ENCODE data around the gene ARID1A. TPM values are rescaled to one million over a fixed set of nuclear protein-coding genes. Genes with fewer than 3 reads are reported as not detected.

The ARID1A gene
- total RNA-seq, 4 donors from 2014 or later: 25.8 to 48.4 (median 40.6) TPM

DNA sequence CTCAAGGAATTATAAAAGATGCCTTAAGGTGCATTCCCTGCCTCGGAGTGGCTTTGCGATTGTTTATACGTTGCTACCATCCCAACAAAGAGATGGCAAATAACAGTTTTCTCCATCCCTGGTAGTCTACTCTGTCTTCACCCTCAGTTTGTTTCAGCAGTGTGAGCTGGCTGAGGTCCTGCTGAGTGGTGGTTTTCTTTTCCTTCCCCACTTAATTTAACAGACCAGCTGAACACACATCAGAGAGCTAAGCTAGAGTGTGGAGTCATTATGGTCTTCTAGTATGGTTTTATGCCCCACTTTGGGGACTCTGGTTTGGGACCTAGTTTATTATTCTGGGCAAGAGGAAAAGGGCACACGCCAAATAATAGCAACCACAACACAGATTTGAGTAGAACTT is 94.1 kb downstream of the ARID1A start:
- no peak for DNase-seq (ENCODE audit: low spot score)
- ATAC-seq (ENCODE audit: low FRiP score): no peak
- TF ChIP-seq, protein P1, sequence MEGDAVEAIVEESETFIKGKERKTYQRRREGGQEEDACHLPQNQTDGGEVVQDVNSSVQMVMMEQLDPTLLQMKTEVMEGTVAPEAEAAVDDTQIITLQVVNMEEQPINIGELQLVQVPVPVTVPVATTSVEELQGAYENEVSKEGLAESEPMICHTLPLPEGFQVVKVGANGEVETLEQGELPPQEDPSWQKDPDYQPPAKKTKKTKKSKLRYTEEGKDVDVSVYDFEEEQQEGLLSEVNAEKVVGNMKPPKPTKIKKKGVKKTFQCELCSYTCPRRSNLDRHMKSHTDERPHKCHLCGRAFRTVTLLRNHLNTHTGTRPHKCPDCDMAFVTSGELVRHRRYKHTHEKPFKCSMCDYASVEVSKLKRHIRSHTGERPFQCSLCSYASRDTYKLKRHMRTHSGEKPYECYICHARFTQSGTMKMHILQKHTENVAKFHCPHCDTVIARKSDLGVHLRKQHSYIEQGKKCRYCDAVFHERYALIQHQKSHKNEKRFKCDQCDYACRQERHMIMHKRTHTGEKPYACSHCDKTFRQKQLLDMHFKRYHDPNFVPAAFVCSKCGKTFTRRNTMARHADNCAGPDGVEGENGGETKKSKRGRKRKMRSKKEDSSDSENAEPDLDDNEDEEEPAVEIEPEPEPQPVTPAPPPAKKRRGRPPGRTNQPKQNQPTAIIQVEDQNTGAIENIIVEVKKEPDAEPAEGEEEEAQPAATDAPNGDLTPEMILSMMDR (IDR thresholded peaks at IDR 0.05): no peak

DNA sequence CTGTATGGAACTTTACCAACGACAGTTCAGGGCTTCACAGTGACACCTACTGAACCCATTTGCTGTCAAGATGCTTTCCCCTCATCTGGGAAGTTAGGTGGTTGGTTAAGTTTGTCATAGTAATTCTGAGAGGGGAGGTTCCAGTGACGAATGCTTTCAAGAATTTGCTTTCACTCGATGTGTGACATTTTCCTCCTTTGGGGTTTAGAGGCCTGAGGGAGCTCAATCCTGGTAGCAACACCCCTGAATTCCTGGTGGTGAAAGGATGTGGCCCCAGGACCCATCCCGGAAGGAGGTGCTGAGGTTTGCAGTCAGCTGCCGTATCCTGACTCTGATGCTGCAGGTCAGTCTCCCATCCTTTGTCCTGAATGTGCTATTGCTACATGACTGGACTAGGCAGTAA is 94.7 kb downstream of the ARID1A start:
- no peak for ATAC-seq (ENCODE audit: low FRiP score)
- TF ChIP-seq, protein P1 (IDR thresholded peaks at IDR 0.05): no peak
- no peak for DNase-seq (ENCODE audit: low spot score)

DNA sequence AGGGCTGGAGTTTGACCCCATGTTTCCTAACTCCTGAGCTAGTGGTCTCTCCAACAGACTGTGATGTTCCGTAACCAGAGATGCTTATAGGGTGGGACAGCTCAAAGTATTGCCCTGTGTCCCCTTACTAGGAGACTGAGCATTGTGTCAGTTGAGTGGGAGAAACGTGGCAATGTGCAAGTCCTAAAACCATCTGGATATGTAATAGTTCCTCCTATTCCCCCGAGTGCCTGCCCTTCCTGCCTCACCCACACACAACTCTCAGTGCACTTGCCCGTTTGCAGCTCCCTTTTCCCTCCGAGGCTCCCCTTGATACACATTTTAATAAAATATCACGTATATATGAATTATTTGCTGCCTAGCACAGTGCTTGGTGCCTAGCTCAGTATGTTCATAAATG is 95.3 kb downstream of the ARID1A start:
- ATAC-seq (ENCODE audit: low FRiP score) (no peak), DNase-seq (ENCODE audit: low spot score) (no peak)
- TF ChIP-seq, protein P1 (IDR thresholded peaks at IDR 0.05): no peak

DNA sequence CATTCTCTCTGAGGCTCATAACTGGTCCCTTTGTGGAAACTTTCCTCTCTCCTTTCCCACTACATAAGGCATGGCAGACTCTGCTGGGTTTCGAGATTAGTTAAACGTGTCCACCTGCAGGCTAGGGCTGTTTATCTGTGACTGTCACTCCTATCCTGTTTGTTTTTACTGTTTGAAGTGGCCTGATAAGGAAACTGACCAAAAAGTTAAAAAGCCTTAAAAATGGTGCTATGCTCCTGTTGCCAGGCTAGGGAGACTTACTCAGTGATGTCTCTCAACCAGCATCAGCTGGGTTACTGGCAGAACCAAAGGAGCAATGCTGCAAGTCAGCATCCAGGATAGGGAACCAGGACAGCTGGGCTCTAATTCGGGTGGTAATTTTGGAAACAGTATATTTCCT is 95.8 kb downstream of the ARID1A start:
- TF ChIP-seq, protein P1 (IDR thresholded peaks at IDR 0.05): no peak
- DNase-seq (ENCODE audit: low spot score) (no peak), ATAC-seq (ENCODE audit: low FRiP score) (no peak)

DNA sequence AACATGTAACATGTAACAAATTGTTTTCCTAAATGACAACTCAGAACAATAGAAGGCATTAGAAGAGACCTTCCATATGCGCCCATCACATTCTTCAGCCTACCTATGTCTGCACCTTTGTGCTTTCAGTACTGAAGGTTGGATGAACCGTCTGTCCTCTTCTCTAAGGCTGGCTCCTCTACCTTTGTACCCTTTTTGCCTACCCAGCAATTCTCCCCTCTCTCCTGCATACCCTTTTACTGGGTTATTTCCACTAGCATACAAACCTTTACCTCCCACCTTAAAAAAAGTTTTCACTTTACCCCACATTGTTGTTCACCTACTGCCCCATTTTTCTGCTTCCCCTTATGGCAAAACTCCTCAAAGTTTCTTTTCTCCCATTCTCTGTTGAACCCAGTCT is 97.1 kb downstream of the ARID1A start:
- TF ChIP-seq, protein P1 (IDR thresholded peaks at IDR 0.05): no peak
- DNase-seq (ENCODE audit: low spot score) (no peak), ATAC-seq (ENCODE audit: low FRiP score) (no peak)

DNA sequence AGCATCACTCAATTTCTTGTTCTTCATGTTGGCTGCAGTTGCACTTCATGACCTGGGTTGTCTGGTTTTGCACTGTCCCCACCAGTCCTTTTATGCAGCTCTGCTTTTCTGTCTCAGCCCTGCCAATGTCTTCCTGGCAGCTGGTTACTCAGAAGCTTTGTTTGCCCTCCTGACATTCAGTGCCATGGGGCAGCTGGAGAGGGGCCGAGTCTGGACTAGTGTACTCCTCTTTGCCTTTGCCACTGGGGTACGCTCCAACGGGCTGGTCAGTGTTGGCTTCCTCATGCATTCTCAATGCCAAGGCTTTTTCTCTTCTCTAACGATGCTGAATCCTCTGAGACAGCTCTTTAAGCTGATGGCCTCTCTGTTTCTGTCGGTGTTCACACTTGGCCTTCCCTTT is 98.6 kb downstream of the ARID1A start:
- TF ChIP-seq, protein P1 (IDR thresholded peaks at IDR 0.05): no peak
- no peak for DNase-seq (ENCODE audit: low spot score)
- ATAC-seq (ENCODE audit: low FRiP score): no peak

DNA sequence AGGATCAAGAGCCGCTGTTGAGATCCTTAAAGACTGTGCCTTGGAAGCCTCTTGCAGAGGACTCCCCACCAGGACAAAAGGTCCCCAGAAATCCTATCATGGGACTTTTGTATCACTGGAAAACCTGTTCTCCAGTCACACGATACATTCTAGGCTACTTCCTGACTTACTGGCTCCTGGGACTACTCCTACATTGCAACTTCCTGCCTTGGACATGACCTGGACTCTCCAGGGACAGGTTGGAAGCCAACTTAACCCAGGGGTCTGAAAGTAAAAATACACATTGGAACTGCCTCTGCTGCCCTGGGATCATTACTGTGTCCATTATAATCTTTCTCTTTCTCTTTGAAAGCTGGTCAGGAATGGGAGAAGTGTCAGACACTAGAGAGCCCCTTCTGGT is 101.8 kb downstream of the ARID1A start:
- TF ChIP-seq, protein P1 (IDR thresholded peaks at IDR 0.05): no peak
- no peak for ATAC-seq (ENCODE audit: low FRiP score)
- no peak for DNase-seq (ENCODE audit: low spot score)
